DND-41 (cell line): ENCODE results near the gene FHIT.

ENCODE experiments used
- ATAC-seq: fragments of 200-7000 bp; cut with Tn5 transposase; 3 replicates; pipeline ENCODE4 v1.9.1; 2021; ENCODE audit warnings: low read depth; ENCODE audit not compliant: insufficient read depth
- DNase-seq: peaks from one replicate; pipeline ENCODE4 v3.0.0-alpha.2; 2020
- H2AFZ ChIP-seq: 2 replicates; pipeline ENCODE4 v1.6.0; 2012; ENCODE audit warnings: low read depth, low read length
- H3K27ac ChIP-seq: 2 replicates; pipeline ENCODE4 v1.5.1; 2012; ENCODE audit warnings: low read length, inconsistent platforms
- H3K27me3 ChIP-seq: fragments of 200-600 bp; sonication (generic); 2 replicates; pipeline ENCODE4 v1.6.0; 2012; ENCODE audit warnings: low read length, mild to moderate bottlenecking, inconsistent platforms; ENCODE audit not compliant: insufficient read depth, poor library complexity
- H3K36me3 ChIP-seq: 2 replicates; pipeline ENCODE4 v1.5.1; 2012; ENCODE audit warnings: low read length, inconsistent platforms; ENCODE audit not compliant: insufficient read depth
- H3K4me1 ChIP-seq: 2 replicates; pipeline ENCODE4 v1.5.1; 2012; ENCODE audit warnings: mild to moderate bottlenecking, low read length; ENCODE audit not compliant: insufficient read depth
- H3K4me2 ChIP-seq: 2 replicates; pipeline ENCODE4 v1.6.0; 2012; ENCODE audit warnings: mild to moderate bottlenecking, moderate library complexity, low read length, inconsistent platforms; ENCODE audit not compliant: insufficient read depth
- H3K4me3 ChIP-seq, 2 experiments: fragments of 200-600 bp in 1 of 2; shearing (Covaris generic) in 1 of 2; 2 replicates each; pipeline ENCODE4 v1.5.1; 2012 to 2016; ENCODE audit warnings: inconsistent platforms in 2 of 2, low read length in 2 of 2, mild to moderate bottlenecking in 2 of 2, low read depth in 1 of 2, moderate library complexity in 1 of 2
- H3K79me2 ChIP-seq: 2 replicates; pipeline ENCODE4 v1.6.0; 2012; ENCODE audit warnings: low read length, inconsistent platforms; ENCODE audit not compliant: insufficient read depth
- H3K9ac ChIP-seq: 2 replicates; pipeline ENCODE4 v1.6.0; 2012; ENCODE audit warnings: low read depth, mild to moderate bottlenecking, inconsistent platforms, low read length, moderate library complexity
- H3K9me3 ChIP-seq: 2 replicates; pipeline ENCODE4 v1.5.1; 2012; ENCODE audit warnings: low read length, moderate library complexity, mild to moderate bottlenecking, inconsistent platforms; ENCODE audit not compliant: insufficient read depth, severe bottlenecking
- H4K20me1 ChIP-seq: 2 replicates; pipeline ENCODE4 v1.6.0; 2012; ENCODE audit warnings: low read length; ENCODE audit not compliant: insufficient read depth
- EZH2 ChIP-seq: IDR thresholded peaks from 3 replicates; pipeline ENCODE4 v1.6.1; 2012; ENCODE audit warnings: borderline replicate concordance, low read depth, mild to moderate bottlenecking, moderate library complexity, low read length, inconsistent platforms; ENCODE audit not compliant: severe bottlenecking
- TF ChIP-seq, protein P1 (sequence below): IDR thresholded peaks from 2 replicates; pipeline ENCODE4 v1.5.1; 2012; ENCODE audit warnings: borderline replicate concordance, low read length, moderate library complexity, mild to moderate bottlenecking; ENCODE audit not compliant: poor library complexity, severe bottlenecking; ENCODE audit errors: extremely low read depth

Gene FHIT

DNA sequence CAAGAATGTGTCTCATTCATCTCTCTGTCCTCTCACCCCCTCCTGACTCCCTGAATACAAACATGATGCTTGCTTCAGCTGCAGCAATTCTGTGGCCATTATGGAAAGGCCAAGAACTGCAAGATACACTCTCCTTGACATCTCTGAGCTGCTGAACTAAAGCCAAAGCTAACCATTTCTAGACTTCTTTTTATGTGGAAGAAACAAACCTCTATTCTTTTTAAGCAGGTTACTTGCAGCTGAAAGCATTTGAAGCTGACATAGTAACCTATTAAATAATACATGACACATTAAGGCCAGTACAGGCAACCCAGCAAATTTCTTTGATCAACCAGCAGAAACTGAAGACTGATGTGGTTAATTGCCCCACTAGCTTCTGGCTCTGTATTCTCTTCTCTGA lies 17.5 kb downstream of the FHIT start:
- Histone ChIP-seq H3K36me3 (no peaks in the 10 kb centered on the region), H3K27ac (no peak overlapping the region), H3K4me3 (no peak overlapping the region), H3K27me3 (no peaks in the 10 kb centered on the region), H3K79me2 (no peaks in the 10 kb centered on the region), H4K20me1 (no peaks in the 10 kb centered on the region), H3K4me1 (no peaks in the 10 kb centered on the region), H3K9ac (no peak overlapping the region), H3K4me2 (no peak overlapping the region), H2AFZ (no peak overlapping the region), H3K9me3 (no peaks in the 10 kb centered on the region)
- DNase-seq (no peak), ATAC-seq (no peak)
- TF ChIP-seq EZH2 = no peak
- TF ChIP-seq, protein P1, sequence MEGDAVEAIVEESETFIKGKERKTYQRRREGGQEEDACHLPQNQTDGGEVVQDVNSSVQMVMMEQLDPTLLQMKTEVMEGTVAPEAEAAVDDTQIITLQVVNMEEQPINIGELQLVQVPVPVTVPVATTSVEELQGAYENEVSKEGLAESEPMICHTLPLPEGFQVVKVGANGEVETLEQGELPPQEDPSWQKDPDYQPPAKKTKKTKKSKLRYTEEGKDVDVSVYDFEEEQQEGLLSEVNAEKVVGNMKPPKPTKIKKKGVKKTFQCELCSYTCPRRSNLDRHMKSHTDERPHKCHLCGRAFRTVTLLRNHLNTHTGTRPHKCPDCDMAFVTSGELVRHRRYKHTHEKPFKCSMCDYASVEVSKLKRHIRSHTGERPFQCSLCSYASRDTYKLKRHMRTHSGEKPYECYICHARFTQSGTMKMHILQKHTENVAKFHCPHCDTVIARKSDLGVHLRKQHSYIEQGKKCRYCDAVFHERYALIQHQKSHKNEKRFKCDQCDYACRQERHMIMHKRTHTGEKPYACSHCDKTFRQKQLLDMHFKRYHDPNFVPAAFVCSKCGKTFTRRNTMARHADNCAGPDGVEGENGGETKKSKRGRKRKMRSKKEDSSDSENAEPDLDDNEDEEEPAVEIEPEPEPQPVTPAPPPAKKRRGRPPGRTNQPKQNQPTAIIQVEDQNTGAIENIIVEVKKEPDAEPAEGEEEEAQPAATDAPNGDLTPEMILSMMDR = no peak

DNA sequence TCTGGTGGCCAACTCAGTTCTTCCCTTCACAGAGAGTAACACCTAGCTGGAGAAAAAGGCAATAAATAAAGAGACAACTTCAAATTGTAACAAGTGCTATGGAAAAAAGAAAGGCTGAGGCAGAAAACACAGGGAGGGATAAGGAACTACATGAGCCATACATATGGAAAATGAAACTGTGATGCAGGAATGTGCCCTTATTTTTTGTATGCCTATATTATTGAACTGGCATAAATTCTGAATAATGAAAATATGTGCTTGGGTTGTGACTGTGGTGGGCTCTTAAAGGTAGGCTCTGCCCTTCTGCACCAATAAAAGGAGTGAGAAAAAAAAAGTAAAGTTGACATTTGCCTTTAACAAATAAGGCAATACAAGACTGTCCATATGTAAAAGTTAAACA lies 19.6 kb downstream of the FHIT start:
- Histone ChIP-seq H3K79me2 (no peaks in the 10 kb centered on the region), H3K9me3 (no peaks in the 10 kb centered on the region), H3K4me1 (no peaks in the 10 kb centered on the region), H2AFZ (no peak overlapping the region; the same call in 1 of the 2 replicates), H3K36me3 (no peaks in the 10 kb centered on the region), H4K20me1 (no peaks in the 10 kb centered on the region), H3K27ac (no peak overlapping the region), H3K4me2 (no peak overlapping the region), H3K9ac (no peak overlapping the region), H3K4me3 (no peak overlapping the region), H3K27me3 (no peaks in the 10 kb centered on the region)
- TF ChIP-seq EZH2 = no peak
- TF ChIP-seq, protein P1 = no peak
- ATAC-seq = no peak
- DNase-seq = no peak

DNA sequence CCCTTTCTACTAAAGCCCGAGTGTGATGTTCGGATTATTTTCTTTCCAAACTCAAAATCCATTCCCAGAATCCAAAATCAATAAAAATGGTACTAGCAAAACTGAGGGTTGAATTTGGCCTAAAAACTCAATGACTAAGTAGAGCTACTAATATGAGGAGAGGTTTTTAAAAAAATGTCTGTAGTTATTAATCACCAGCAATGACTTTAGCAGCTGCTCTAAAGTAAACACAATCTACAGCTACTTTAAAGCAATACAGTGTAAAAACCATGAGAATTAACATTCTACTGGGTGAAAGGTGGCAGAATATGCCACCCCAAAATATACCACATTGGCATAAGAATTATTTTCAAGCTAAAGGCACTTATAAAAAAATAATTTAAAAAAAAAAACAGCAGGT lies 23.5 kb downstream of the FHIT start:
- Histone ChIP-seq H4K20me1 (no peaks in the 10 kb centered on the region), H3K27ac (no peak overlapping the region), H3K9ac (no peak overlapping the region), H3K27me3 (no peaks in the 10 kb centered on the region), H3K36me3 (no peaks in the 10 kb centered on the region), H3K79me2 (no peaks in the 10 kb centered on the region), H3K4me2 (no peak overlapping the region), H3K9me3 (no peaks in the 10 kb centered on the region), H3K4me1 (no peaks in the 10 kb centered on the region), H2AFZ (no peak overlapping the region), H3K4me3 (no peak overlapping the region)
- no peak for DNase-seq
- TF ChIP-seq, protein P1 = no peak
- TF ChIP-seq EZH2 = no peak
- no peak for ATAC-seq

DNA sequence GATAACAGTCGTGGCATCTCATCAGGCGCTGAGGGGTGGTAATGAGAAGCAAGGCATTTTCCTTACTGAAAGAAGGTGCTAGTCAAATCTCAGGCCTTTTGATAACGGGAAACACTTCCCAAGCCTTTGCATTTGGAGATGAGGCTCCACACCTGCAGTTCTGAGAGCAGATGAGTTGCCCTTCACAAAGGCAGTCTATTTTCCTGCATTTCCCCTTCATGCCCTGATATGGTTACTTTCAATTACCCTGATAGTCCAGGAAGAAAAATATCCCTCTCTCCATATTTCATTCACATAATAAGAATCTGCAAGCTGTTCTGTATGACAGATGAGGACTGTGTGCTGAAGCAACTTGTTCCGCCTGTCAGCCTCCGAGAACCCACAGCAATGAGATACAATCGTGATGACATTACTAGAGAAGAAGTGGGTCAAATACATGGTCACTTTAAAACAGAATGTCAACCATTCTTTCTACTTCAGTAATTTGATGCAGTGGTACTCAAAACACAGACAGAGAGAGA lies 25.0 kb downstream of the FHIT start:
- Histone ChIP-seq H3K9me3 (no peaks in the 10 kb centered on the region), H3K27me3 (no peaks in the 10 kb centered on the region), H2AFZ (no peak overlapping the region), H3K27ac (no peak overlapping the region), H3K36me3 (no peaks in the 10 kb centered on the region), H3K4me2 (no peak overlapping the region), H3K4me3 (no peak overlapping the region), H4K20me1 (no peaks in the 10 kb centered on the region), H3K4me1 (no peaks in the 10 kb centered on the region), H3K9ac (no peak overlapping the region), H3K79me2 (no peaks in the 10 kb centered on the region)
- DNase-seq (no peak), ATAC-seq (no peak)
- TF ChIP-seq, protein P1 = no peak
- TF ChIP-seq EZH2 = no peak
